ENCODE data around the gene CSK.

- TF ChIP-seq EZH2 (IDR thresholded peaks at IDR 0.05) (no peak), POLR2AphosphoS5 (IDR thresholded peaks at IDR 0.05; ENCODE audit: borderline replicate concordance, low read depth, low read length) (no peak), FOXP2 (optimal IDR thresholded peaks at IDR 0.05; ENCODE audit: control extremely low read depth, extremely low read length, insufficient read depth) (no peak)
These were observed 18.7 kb downstream of the CSK start for GRCh38 chr15:74800559-74801094.
